Gastroesophageal sphincter (tissue), 3 donors: ENCODE data around the gene LIMS2.

Experiments used
- CTCF ChIP-seq, 4 experiments: fragments of 200-600 bp in 2 of 4; fragments of 450-650 bp in 2 of 4; sonication (generic) in 1 of 4; IDR thresholded peaks; one replicate each; pipeline ENCODE4 v1.5.1; 2017 to 2019; ENCODE audit warnings: antibody characterized with exemption in 4 of 4, mild to moderate bottlenecking in 2 of 4, moderate library complexity in 2 of 4
- EP300 ChIP-seq: sonication (generic); formaldehyde crosslinking; IDR thresholded peaks from one replicate; pipeline ENCODE4 v1.6.1; 2017; ENCODE audit warnings: antibody characterized with exemption, mild to moderate bottlenecking
- POLR2A ChIP-seq, 2 donors: fragments of 450-650 bp; IDR thresholded peaks; one replicate each; pipeline ENCODE4 v1.6.1; 2017; ENCODE audit warnings: antibody characterized with exemption in 2 of 2, mild to moderate bottlenecking in 2 of 2, moderate library complexity in 1 of 2
- POLR2AphosphoS5 ChIP-seq: sonication (generic); formaldehyde crosslinking; IDR thresholded peaks from one replicate; pipeline ENCODE4 v1.6.1; 2017; ENCODE audit warnings: antibody characterized with exemption

GRCh38 chr2:127678531-127678930 lies 3.2 kb upstream of the LIMS2 start:
- TF ChIP-seq CTCF (IDR thresholded peaks at IDR 0.05) (no peak), EP300 (no peak), POLR2AphosphoS5 (no peak), POLR2A (IDR thresholded peaks at IDR 0.05) (no peak)
